HG03095 (cell line): ENCODE results near the gene TMEM151B.

Experiments used
- ATAC-seq: cut with Tn5 transposase; IDR thresholded peaks from one replicate; pipeline ENCODE4 v1.9.1; 2021; ENCODE audit warnings: moderate library complexity; ENCODE audit not compliant: unreplicated experiment

The TMEM151B gene

GRCh38 chr6:44232676-44233566, 37.3 kb upstream of the TMEM151B start:
- no peak for ATAC-seq

GRCh38 chr6:44233567-44234100, 36.6 kb upstream of the TMEM151B start:
- no peak for ATAC-seq

GRCh38 chr6:44234101-44235025, 35.9 kb upstream of the TMEM151B start:
- no peak for ATAC-seq

GRCh38 chr6:44235269-44235668, 35.0 kb upstream of the TMEM151B start:
- no peak for ATAC-seq

GRCh38 chr6:44235891-44236516, 34.2 kb upstream of the TMEM151B start:
- no peak for ATAC-seq

GRCh38 chr6:44237021-44237812, 33.0 kb upstream of the TMEM151B start:
- ATAC-seq: peak; percentile 66

- ATAC-seq: peak; percentile 66
Observed at GRCh38 chr6:44237813-44238433, 32.3 kb upstream of the TMEM151B start.

- no peak for ATAC-seq
Observed at GRCh38 chr6:44238687-44239350, 31.4 kb upstream of the TMEM151B start.

- ATAC-seq: no peak
Observed at GRCh38 chr6:44243345-44243744, 26.9 kb upstream of the TMEM151B start.

GRCh38 chr6:44245391-44245911, 24.8 kb upstream of the TMEM151B start:
- ATAC-seq: no peak

- ATAC-seq: peak; percentile 42
Observed at GRCh38 chr6:44245912-44246662, 24.2 kb upstream of the TMEM151B start.

GRCh38 chr6:44246663-44247337, 23.4 kb upstream of the TMEM151B start, which contains the start of gene HSP90AB1:
HSP90AB1 (plus strand) TSS chr6:44247101; CDS start chr6:44248630, 1,529 bp downstream.
- ATAC-seq: peak; percentile 48

- ATAC-seq: peak; percentile 29
Observed at GRCh38 chr6:44247338-44248302, 22.6 kb upstream of the TMEM151B start.

GRCh38 chr6:44248579-44248978, 21.7 kb upstream of the TMEM151B start:
- ATAC-seq: no peak

- ATAC-seq: no peak
Observed at GRCh38 chr6:44249082-44249748, 21.0 kb upstream of the TMEM151B start.
